ENCODE results near the gene CBFA2T2.

The CBFA2T2 gene

GRCh38 chr20:33676652-33677645 lies 187.1 kb downstream of the CBFA2T2 start:
- TF ChIP-seq, protein P1, sequence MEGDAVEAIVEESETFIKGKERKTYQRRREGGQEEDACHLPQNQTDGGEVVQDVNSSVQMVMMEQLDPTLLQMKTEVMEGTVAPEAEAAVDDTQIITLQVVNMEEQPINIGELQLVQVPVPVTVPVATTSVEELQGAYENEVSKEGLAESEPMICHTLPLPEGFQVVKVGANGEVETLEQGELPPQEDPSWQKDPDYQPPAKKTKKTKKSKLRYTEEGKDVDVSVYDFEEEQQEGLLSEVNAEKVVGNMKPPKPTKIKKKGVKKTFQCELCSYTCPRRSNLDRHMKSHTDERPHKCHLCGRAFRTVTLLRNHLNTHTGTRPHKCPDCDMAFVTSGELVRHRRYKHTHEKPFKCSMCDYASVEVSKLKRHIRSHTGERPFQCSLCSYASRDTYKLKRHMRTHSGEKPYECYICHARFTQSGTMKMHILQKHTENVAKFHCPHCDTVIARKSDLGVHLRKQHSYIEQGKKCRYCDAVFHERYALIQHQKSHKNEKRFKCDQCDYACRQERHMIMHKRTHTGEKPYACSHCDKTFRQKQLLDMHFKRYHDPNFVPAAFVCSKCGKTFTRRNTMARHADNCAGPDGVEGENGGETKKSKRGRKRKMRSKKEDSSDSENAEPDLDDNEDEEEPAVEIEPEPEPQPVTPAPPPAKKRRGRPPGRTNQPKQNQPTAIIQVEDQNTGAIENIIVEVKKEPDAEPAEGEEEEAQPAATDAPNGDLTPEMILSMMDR (IDR thresholded peaks at IDR 0.05; ENCODE audit: insufficient read depth, low read depth, low read length, missing control alignments) = no peak
- DNase-seq (ENCODE audit: low read depth) = no peak
- no peak overlapping the region for H3K4me3 ChIP-seq (ENCODE audit: low read depth, low read length)

GRCh38 chr20:33677991-33678702 lies 188.3 kb downstream of the CBFA2T2 start:
- TF ChIP-seq, protein P1 (IDR thresholded peaks at IDR 0.05; ENCODE audit: insufficient read depth, low read depth, low read length, missing control alignments) = no peak
- H3K4me3 ChIP-seq (ENCODE audit: low read depth, low read length) = no peak overlapping the region
- DNase-seq (ENCODE audit: low read depth) = no peak

DNA sequence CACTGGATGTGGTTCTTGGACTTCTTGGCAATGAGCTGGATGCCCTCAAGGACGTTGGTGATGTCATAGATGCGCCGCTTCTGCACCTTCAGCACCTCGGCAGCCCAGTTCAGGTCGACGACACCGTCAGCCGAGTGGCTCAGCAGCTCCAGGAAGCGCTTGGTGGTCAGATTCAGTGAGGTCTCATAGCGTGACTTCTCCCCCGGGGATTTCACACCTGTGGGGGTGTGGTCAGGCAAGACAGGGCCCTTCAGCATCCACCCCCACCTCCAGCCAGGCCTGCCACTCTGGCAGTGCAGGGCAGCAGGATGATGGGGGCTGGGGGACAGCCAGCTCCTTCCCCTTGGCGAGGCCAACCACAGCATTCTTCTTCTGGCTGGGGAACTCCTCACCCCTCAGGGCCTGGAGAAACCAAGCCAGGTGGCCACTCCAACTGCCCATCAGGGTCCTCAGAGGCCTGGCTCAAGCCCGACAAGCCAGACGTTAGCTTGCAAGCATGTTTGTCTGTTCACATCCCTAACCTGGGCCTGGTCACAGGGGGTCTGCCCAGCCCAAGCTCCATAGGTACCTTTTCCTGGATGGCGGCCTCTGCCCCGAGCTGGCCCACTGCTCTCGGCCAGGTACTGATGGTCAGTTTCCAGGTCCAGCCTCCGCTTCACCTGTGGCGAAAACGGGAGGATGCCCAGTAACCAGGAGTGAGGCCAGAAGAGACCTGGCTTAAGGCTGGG lies 190.0 kb downstream of the CBFA2T2 start:
- peak; percentile 78 for DNase-seq (ENCODE audit: low read depth)
- TF ChIP-seq, protein P1 (IDR thresholded peaks at IDR 0.05; ENCODE audit: insufficient read depth, low read depth, low read length, missing control alignments) = no peak
- H3K4me3 ChIP-seq (ENCODE audit: low read depth, low read length) = no peak overlapping the region

- H3K4me3 ChIP-seq (ENCODE audit: low read depth, low read length) = no peak overlapping the region
- no peak for DNase-seq (ENCODE audit: low read depth)
- TF ChIP-seq, protein P1 (IDR thresholded peaks at IDR 0.05; ENCODE audit: insufficient read depth, low read depth, low read length, missing control alignments) = no peak
Observed at GRCh38 chr20:33680686-33681085, 190.8 kb downstream of the CBFA2T2 start.

- no peak overlapping the region for H3K4me3 ChIP-seq (ENCODE audit: low read depth, low read length)
- TF ChIP-seq, protein P1 (IDR thresholded peaks at IDR 0.05; ENCODE audit: insufficient read depth, low read depth, low read length, missing control alignments) = no peak
- DNase-seq (ENCODE audit: low read depth) = no peak
Observed at GRCh38 chr20:33681288-33681687, 191.4 kb downstream of the CBFA2T2 start.

DNA sequence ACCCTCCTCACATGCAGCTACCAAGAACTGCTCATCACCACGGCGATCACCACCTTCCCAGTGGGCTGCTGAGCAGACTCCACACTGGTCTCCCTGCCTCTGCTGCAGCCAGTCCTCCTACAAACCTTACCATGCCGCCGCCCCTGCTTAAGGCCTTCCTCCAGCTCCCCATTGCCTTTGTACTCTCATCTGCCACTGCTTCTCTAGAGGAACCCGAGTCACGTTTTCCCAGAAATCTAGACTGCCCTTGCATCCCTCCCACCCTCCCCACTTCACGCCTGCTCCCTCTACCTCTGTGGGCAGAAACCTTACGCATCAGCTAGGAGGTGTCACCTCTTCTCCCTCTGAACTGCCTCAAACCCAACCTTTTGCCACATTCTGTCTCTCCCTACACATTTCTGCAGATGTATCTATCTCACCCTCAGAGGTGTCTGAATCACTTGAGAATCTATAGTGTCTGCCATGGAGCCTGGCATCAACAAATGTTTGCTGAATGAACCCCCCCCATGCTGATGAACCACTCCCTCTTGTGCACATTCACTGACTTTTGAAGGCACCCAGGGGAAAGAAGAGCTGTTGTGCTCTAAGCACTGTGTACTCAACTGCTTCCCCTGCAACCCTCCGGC lies 191.9 kb downstream of the CBFA2T2 start:
- H3K4me3 ChIP-seq (ENCODE audit: low read depth, low read length) = no peak overlapping the region
- TF ChIP-seq, protein P1 (IDR thresholded peaks at IDR 0.05; ENCODE audit: insufficient read depth, low read depth, low read length, missing control alignments) = no peak
- DNase-seq (ENCODE audit: low read depth) = no peak
